K562 (cell line): Measurements from ENCODE around the gene FGF16. TPM values are rescaled to one million over a fixed set of nuclear protein-coding genes. Genes with fewer than 3 reads are reported as not detected.

ENCODE experiments used
- CHD1 ChIP-seq: fragments of 200-600 bp; sonication (generic); IDR thresholded peaks from one replicate; pipeline ENCODE4 v1.6.1; 2012; ENCODE audit warnings: mild to moderate bottlenecking, moderate library complexity, low read length, inconsistent platforms
- GTF2E2 ChIP-seq: fragments of 200-800 bp; sonication (Bioruptor generic); IDR thresholded peaks from 2 replicates; pipeline ENCODE4 v1.6.1; 2016; ENCODE audit warnings: missing genetic modification characterization, missing compliant biosample characterization
- HMGN3 ChIP-seq: IDR thresholded peaks from 2 replicates; pipeline ENCODE4 v1.6.1; 2011; ENCODE audit warnings: borderline replicate concordance, low read depth, mild to moderate bottlenecking, mixed read lengths, low read length; ENCODE audit not compliant: insufficient read length; ENCODE audit errors: extremely low read depth
- NEUROD1 ChIP-seq: fragments of 150-350 bp; IDR thresholded peaks from 2 replicates; pipeline ENCODE4 v1.6.1; 2014; ENCODE audit warnings: borderline replicate concordance, low read length, low read depth; ENCODE audit not compliant: partially characterized antibody
- PATZ1 ChIP-seq: fragments of 250-450 bp; sonication (Bioruptor Pico); IDR thresholded peaks from 2 replicates; pipeline ENCODE4 v1.5.0; 2020; ENCODE audit warnings: mild to moderate bottlenecking, borderline replicate concordance
- PHB ChIP-seq: fragments of 250-450 bp; sonication (Bioruptor Pico); IDR thresholded peaks from 2 replicates; pipeline ENCODE4 v1.5.0; 2021
- SRF ChIP-seq, 2 experiments: fragments of 250-450, 450-650 bp in 1 of 2; sonication (Bioruptor Pico) in 1 of 2; sonication (generic) in 1 of 2; formaldehyde crosslinking; IDR thresholded peaks; 2 replicates each; pipeline versions ENCODE4 v1.5.0 to v1.5.1; 2020 to 2022; ENCODE audit warnings: mild to moderate bottlenecking in 1 of 2, missing genetic modification reagents in 1 of 2
- ZNF263 ChIP-seq: sonication (generic); formaldehyde crosslinking; IDR thresholded peaks from 2 replicates; pipeline ENCODE4 v1.8.0; 2022; ENCODE audit warnings: mild to moderate bottlenecking, missing genetic modification reagents, borderline replicate concordance
- polyA plus RNA-seq, 8 experiments: library from polyadenylated mRNA; depleted of rRNA in 4 of 8; stranded (reverse) in 5 of 8; unstranded in 3 of 8; fragments of >200 nt; fragmentation: Nextera tagmentation in 2 of 8; fragmentation: Illumina TruSeq in 1 of 8; extraction: Ambion mirVana in 2 of 8; extraction: Trizol in 1 of 8; gene quantifications; 2 replicates each; pipeline versions ENCODE4 v1.2.1 to v1.2.3, GENCODE V29; 2011 to 2014; ENCODE audit warnings: inconsistent platforms in 1 of 8, missing spikeins in 1 of 8
- total RNA-seq, 7 experiments: library from RNA; depleted of rRNA in 6 of 7; stranded (reverse); fragments of >200 nt in 6 of 7; fragmentation: Illumina TruSeq in 2 of 7; extraction: Trizol in 2 of 7; gene quantifications; 2 replicates each; pipeline versions ENCODE4 v1.2.1 to v1.2.3, GENCODE V29; 2011 to 2021; ENCODE audit warnings: low replicate concordance in 1 of 7

FGF16 gene
- total and polyA plus RNA-seq, 9 of the 15 experiments (the other 6 are each of a cell fraction or from before 2014, with no cell fraction given), result not detected

DNA sequence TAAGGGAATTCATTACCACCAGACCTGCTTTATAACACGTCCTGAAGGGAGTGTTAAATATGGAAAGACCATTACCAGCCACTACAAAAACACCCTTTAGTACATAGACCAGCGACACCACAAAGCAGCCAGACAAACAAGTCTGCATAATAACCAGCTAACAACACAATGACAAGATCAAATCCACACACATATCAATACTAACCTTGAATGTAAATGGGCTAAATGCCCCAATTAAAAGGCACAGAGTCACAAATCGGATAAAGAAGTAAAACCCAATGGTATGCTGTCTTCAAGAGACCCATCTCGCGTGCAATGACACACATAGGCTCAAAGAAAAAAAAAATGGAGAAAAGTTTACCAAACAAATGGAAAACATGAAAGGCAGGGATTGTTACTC lies 36.9 kb downstream of the FGF16 start (continued):
- TF ChIP-seq NEUROD1 (no peak), CHD1 (no peak), ZNF263 (CRISPR knock-in tag) (no peak), PATZ1 (no peak), PHB (CRISPR knock-in tag) (no peak), HMGN3 (no peak), SRF (CRISPR knock-in tag; IDR thresholded peaks at IDR 0.05) (no peak), GTF2E2 (tag) (no peak)
